ENCODE data around the gene ASB18. TPM values are rescaled to one million over a fixed set of nuclear protein-coding genes. Genes with fewer than 3 reads are reported as not detected.
A peak's percentile ranks its signal among the peaks of the same experiment; 100 is the strongest.

Gene ASB18
- total and polyA plus RNA-seq, 10 of the 15 experiments (the other 5 are each of a cell fraction or from before 2014, with no cell fraction given) = not detected

DNA sequence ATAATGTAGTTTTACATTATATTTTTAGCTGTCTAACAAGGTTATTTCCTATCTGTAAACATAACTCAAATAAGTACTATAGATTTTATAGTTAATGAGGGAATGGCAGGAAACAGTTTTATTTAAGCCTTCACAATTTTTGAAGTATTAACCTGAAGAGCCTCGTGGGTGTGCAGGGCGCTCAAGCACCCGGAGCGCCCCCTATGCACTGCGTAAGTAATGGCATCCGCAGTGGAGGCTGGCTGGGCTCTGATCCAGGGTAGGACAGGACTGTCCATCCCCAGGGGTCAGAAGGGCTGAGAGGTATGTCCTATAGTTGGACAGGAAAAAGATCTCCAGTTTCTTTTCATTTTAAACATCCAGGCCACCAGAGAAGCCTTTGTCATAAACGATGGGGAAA is 87.8 kb downstream of the ASB18 start:
- peak; percentile 54; the same call in 1 of the 3 replicates for ATAC-seq
- ChIA-PET RAD21 (ENCODE audit: unreplicated experiment) (no interaction called here), POLR2A (no interaction called here), CTCF (interaction anchor here (1.0 to 1.5 kb wide), 4 partner anchors 13 to 411 kb away, joined by 3 to 9 read pairs (median 5); no protein-coding TSS in a partner anchor), SMC1A (ENCODE audit: uncharacterized antibody, unreplicated experiment) (no interaction called here)
- no TSS peak for BruUV-seq (replicated peaks)
- DNase-seq (ENCODE audit: low read depth, low spot score) = no peak
- TF ChIP-seq, protein P1, sequence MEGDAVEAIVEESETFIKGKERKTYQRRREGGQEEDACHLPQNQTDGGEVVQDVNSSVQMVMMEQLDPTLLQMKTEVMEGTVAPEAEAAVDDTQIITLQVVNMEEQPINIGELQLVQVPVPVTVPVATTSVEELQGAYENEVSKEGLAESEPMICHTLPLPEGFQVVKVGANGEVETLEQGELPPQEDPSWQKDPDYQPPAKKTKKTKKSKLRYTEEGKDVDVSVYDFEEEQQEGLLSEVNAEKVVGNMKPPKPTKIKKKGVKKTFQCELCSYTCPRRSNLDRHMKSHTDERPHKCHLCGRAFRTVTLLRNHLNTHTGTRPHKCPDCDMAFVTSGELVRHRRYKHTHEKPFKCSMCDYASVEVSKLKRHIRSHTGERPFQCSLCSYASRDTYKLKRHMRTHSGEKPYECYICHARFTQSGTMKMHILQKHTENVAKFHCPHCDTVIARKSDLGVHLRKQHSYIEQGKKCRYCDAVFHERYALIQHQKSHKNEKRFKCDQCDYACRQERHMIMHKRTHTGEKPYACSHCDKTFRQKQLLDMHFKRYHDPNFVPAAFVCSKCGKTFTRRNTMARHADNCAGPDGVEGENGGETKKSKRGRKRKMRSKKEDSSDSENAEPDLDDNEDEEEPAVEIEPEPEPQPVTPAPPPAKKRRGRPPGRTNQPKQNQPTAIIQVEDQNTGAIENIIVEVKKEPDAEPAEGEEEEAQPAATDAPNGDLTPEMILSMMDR (IDR thresholded peaks at IDR 0.05 in 2 of 3, conservative IDR thresholded peaks at IDR 0.05 in 1 of 3; ENCODE audit: control insufficient read depth in 2 of 3, extremely low read depth in 1 of 3, insufficient read depth in 1 of 3, low read depth in 3 of 3, low read length in 3 of 3) = peak; percentile 30 to 53 (median 37); a peak in 4 of 6 replicates
- TF ChIP-seq RB1 (IDR thresholded peaks at IDR 0.05; ENCODE audit: borderline replicate concordance) = no peak
- H3K4me3 ChIP-seq = no peak overlapping the region
- H2AFZ ChIP-seq (ENCODE audit: control insufficient read depth, low read depth, low read length) = no peak overlapping the region
- FAIRE-seq = no peak
- in situ Hi-C loops (cut with MboI) = no loop called here
- H3K27ac ChIP-seq (ENCODE audit: control insufficient read depth, insufficient read depth) = no peak overlapping the region
- no peaks in the 10 kb centered on the region for H3K4me1 ChIP-seq (ENCODE audit: control insufficient read depth, insufficient read depth, low read length)
- H3K9ac ChIP-seq (ENCODE audit: control insufficient read depth, insufficient read depth, low read length) = no peak overlapping the region
- no peaks in the 10 kb centered on the region for H3K79me2 ChIP-seq (ENCODE audit: control insufficient read depth, insufficient read depth, low read length)
- intact Hi-C loops (cut with micrococcal nuclease; ENCODE audit: unreplicated experiment) = no loop called here
- H3K4me2 ChIP-seq (ENCODE audit: control insufficient read depth, insufficient read depth) = no peak overlapping the region
- no peaks in the 10 kb centered on the region for H4K20me1 ChIP-seq (ENCODE audit: control insufficient read depth, insufficient read depth)
- H3K9me3 ChIP-seq (replicated peaks; ENCODE audit: control insufficient read depth, insufficient read depth, low read length) = no peaks in the 10 kb centered on the region; the same call in 2 of the 3 replicates
- peaks cover 0 to 4% of the 10 kb centered on the region in 2 experiments; a peak in 3 of 4 replicates for H3K27me3 ChIP-seq (replicated peaks in 1 of 2; ENCODE audit: control insufficient read depth in 2 of 2, insufficient read depth in 2 of 2, low read length in 1 of 2)
- 6% methylated on average over 7 of the region's 7 CpGs for WGBS (ENCODE audit: insufficient coverage, insufficient replicate concordance, low lambda C conversion rate, missing lambda C conversion rate)
- H3K36me3 ChIP-seq (ENCODE audit: control insufficient read depth in 2 of 2, insufficient read depth in 2 of 2, low read length in 1 of 2) = no peaks in the 10 kb centered on the region

DNA sequence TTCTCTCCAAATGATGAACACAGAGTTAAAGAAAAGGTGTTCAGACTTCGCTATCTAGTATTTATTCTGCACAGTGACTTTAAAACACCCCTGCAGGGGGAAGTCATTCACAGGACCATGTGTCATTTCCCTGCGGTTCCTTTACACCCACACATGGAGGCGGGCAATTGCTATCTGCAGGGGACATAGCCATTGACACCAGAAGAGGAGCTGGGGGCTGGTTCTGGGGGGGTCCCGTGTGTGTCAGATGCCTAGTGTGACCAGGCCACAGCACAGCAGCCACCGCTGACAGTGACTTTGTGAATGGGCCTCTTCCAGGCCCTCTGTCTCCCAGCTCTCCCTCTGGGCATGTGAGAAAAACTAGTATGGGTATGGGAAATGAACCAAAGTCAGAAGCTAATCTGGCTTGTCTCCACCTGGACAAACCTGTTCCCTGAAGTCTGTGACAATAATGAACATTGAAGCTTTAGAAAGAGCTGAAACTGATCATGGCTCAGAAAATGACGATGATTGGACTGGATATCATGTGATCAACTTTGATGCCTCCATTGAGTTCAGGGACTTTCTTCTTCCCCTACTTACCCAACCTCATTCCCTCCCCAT is 88.6 kb downstream of the ASB18 start:
- H3K36me3 ChIP-seq (ENCODE audit: control insufficient read depth in 2 of 2, insufficient read depth in 2 of 2, low read length in 1 of 2) = no peaks in the 10 kb centered on the region
- in situ Hi-C loops (cut with MboI) = no loop called here
- no peak for DNase-seq (ENCODE audit: low read depth, low spot score)
- H3K27me3 ChIP-seq (replicated peaks in 1 of 2; ENCODE audit: control insufficient read depth in 2 of 2, insufficient read depth in 2 of 2, low read length in 1 of 2) = peaks cover 1 to 4% of the 10 kb centered on the region in 2 experiments
- H3K4me2 ChIP-seq (ENCODE audit: control insufficient read depth, insufficient read depth) = no peak overlapping the region
- no peak overlapping the region for H3K4me3 ChIP-seq
- ChIA-PET POLR2A (no interaction called here), SMC1A (ENCODE audit: uncharacterized antibody, unreplicated experiment) (no interaction called here), RAD21 (ENCODE audit: unreplicated experiment) (no interaction called here), CTCF (interaction anchor here (1.0 to 1.5 kb wide), 4 partner anchors 14 to 410 kb away, joined by 3 to 9 read pairs (median 5); no protein-coding TSS in a partner anchor)
- WGBS (ENCODE audit: insufficient coverage, insufficient replicate concordance, low lambda C conversion rate, missing lambda C conversion rate) = 6% methylated on average over 6 of the region's 6 CpGs
- H3K4me1 ChIP-seq (ENCODE audit: control insufficient read depth, insufficient read depth, low read length) = no peaks in the 10 kb centered on the region
- no peaks in the 10 kb centered on the region for H4K20me1 ChIP-seq (ENCODE audit: control insufficient read depth, insufficient read depth)
- no peak overlapping the region for H3K27ac ChIP-seq (ENCODE audit: control insufficient read depth, insufficient read depth)
- BruUV-seq (replicated peaks) = no TSS peak
- H3K9ac ChIP-seq (ENCODE audit: control insufficient read depth, insufficient read depth, low read length) = no peak overlapping the region
- no peak for FAIRE-seq
- intact Hi-C loops (cut with micrococcal nuclease; ENCODE audit: unreplicated experiment) = no loop called here
- no peaks in the 10 kb centered on the region; the same call in 2 of the 3 replicates for H3K9me3 ChIP-seq (replicated peaks; ENCODE audit: control insufficient read depth, insufficient read depth, low read length)
- no peak overlapping the region for H2AFZ ChIP-seq (ENCODE audit: control insufficient read depth, low read depth, low read length)
- no peaks in the 10 kb centered on the region for H3K79me2 ChIP-seq (ENCODE audit: control insufficient read depth, insufficient read depth, low read length)
- no peak for ATAC-seq
- TF ChIP-seq SREBF2 (IDR thresholded peaks at IDR 0.05; ENCODE audit: low read length) = no peak
- TF ChIP-seq RCOR1 (conservative IDR thresholded peaks at IDR 0.05; ENCODE audit: low read depth, low read length) = no peak
- no peak for TF ChIP-seq FOXM1 (IDR thresholded peaks at IDR 0.05; ENCODE audit: low read depth, low read length)
- no peak for TF ChIP-seq YBX1 (IDR thresholded peaks at IDR 0.05)
- TF ChIP-seq, protein P2, sequence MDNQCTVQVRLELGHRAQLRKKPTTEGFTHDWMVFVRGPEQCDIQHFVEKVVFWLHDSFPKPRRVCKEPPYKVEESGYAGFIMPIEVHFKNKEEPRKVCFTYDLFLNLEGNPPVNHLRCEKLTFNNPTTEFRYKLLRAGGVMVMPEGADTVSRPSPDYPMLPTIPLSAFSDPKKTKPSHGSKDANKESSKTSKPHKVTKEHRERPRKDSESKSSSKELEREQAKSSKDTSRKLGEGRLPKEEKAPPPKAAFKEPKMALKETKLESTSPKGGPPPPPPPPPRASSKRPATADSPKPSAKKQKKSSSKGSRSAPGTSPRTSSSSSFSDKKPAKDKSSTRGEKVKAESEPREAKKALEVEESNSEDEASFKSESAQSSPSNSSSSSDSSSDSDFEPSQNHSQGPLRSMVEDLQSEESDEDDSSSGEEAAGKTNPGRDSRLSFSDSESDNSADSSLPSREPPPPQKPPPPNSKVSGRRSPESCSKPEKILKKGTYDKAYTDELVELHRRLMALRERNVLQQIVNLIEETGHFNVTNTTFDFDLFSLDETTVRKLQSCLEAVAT (IDR thresholded peaks at IDR 0.05) = no peak
- TF ChIP-seq BHLHE40 (IDR thresholded peaks at IDR 0.05; ENCODE audit: borderline replicate concordance in 1 of 2, low read depth in 2 of 2, low read length in 1 of 2) = no peak
- TF ChIP-seq IKZF2 (IDR thresholded peaks at IDR 0.05) = no peak
- no peak for TF ChIP-seq RBBP5 (conservative IDR thresholded peaks at IDR 0.05)
- TF ChIP-seq, protein P3, sequence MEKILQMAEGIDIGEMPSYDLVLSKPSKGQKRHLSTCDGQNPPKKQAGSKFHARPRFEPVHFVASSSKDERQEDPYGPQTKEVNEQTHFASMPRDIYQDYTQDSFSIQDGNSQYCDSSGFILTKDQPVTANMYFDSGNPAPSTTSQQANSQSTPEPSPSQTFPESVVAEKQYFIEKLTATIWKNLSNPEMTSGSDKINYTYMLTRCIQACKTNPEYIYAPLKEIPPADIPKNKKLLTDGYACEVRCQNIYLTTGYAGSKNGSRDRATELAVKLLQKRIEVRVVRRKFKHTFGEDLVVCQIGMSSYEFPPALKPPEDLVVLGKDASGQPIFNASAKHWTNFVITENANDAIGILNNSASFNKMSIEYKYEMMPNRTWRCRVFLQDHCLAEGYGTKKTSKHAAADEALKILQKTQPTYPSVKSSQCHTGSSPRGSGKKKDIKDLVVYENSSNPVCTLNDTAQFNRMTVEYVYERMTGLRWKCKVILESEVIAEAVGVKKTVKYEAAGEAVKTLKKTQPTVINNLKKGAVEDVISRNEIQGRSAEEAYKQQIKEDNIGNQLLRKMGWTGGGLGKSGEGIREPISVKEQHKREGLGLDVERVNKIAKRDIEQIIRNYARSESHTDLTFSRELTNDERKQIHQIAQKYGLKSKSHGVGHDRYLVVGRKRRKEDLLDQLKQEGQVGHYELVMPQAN (conservative IDR thresholded peaks at IDR 0.05) = no peak
- no peak for TF ChIP-seq SMAD1 (IDR thresholded peaks at IDR 0.05; ENCODE audit: low read depth, partially characterized antibody)

All from GM12878 (cell line).